Activated CD4-positive, alpha-beta T cell treated with anti-CD3 and anti-CD28 coated beads, Interleukin-10, Interleukin-2, amounts not matched to agents 100 ng/mL and 50 ng/mL, durations not matched to agents 16 hours and 8 hours (primary cell): Measurements from ENCODE around the gene SERGEF.
A peak's percentile ranks its signal among the peaks of the same experiment; 100 is the strongest.

Source experiments
- DNase-seq: peaks from one replicate; pipeline ENCODE4 v3.0.0-alpha.2; 2020

SERGEF gene

GRCh38 chr11:17766590-17766989 lies 246.3 kb downstream of the SERGEF start:
- DNase-seq = no peak

GRCh38 chr11:17766073-17766359 lies 246.8 kb downstream of the SERGEF start:
- no peak for DNase-seq

- no peak for DNase-seq
Observed at GRCh38 chr11:17765356-17766072, 247.3 kb downstream of the SERGEF start.

- DNase-seq = no peak
Observed at GRCh38 chr11:17764446-17765218, 248.2 kb downstream of the SERGEF start.

GRCh38 chr11:17763703-17764102 lies 249.1 kb downstream of the SERGEF start:
- DNase-seq = no peak

GRCh38 chr11:17763244-17763643 lies 249.6 kb downstream of the SERGEF start:
- no peak for DNase-seq

- no peak for DNase-seq
Observed at GRCh38 chr11:17762309-17762974, 250.4 kb downstream of the SERGEF start.

- peak; percentile 43 for DNase-seq
Observed at GRCh38 chr11:17760102-17761029, 252.5 kb downstream of the SERGEF start.

- no peak for DNase-seq
Observed at GRCh38 chr11:17755891-17756290, 257.0 kb downstream of the SERGEF start.

- no peak for DNase-seq
Observed at GRCh38 chr11:17753641-17754040, 259.2 kb downstream of the SERGEF start.

- DNase-seq = no peak
Observed at GRCh38 chr11:17753153-17753552, 259.7 kb downstream of the SERGEF start.

- DNase-seq = no peak
Observed at GRCh38 chr11:17752144-17752543, 260.7 kb downstream of the SERGEF start.

GRCh38 chr11:17751558-17751957 lies 261.3 kb downstream of the SERGEF start:
- DNase-seq = no peak

- no peak for DNase-seq
Observed at GRCh38 chr11:17750801-17751165, 262.1 kb downstream of the SERGEF start.

GRCh38 chr11:17750013-17750800 lies 262.6 kb downstream of the SERGEF start:
- DNase-seq = no peak

GRCh38 chr11:17748761-17749721 lies 263.8 kb downstream of the SERGEF start:
- DNase-seq = no peak

- no peak for DNase-seq
Observed at GRCh38 chr11:17748044-17748443, 264.8 kb downstream of the SERGEF start.

- no peak for DNase-seq
Observed at GRCh38 chr11:17747131-17747955, 265.5 kb downstream of the SERGEF start.

- DNase-seq = no peak
Observed at GRCh38 chr11:17746096-17746495, 266.8 kb downstream of the SERGEF start.
